ENCODE data around the gene FBXL17. TPM values are rescaled to one million over a fixed set of nuclear protein-coding genes. Genes with fewer than 3 reads are reported as not detected.

The FBXL17 gene
- total RNA-seq, 1 experiment from 2014 or later: 5.3 TPM

DNA sequence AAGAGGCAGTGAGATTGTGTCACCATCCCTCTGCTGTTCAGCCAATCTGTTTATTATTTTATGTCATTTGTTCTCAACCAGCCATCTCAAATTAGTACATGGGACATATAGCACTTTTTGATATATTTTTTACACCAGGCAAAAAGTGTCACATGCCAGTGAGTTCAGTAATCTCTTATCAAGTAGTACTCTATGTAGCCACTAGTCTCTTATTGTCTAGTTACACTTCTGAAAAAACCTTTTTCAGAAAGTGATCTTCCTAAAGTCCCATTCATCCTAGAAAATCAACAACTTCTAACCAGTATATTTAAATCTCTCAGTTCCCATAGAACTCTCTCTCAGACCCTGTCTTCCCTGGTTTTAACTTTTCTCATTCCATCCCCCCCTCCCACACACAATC, 321.6 kb downstream of the FBXL17 start:
- Histone ChIP-seq H3K56ac (ENCODE audit: insufficient read length, low read depth, low read length) (no peak overlapping the region), H3K14ac (ENCODE audit: insufficient read depth, low read length) (no peak overlapping the region), H4K20me1 (ENCODE audit: control insufficient read depth, insufficient read depth, insufficient read length) (no peaks in the 10 kb centered on the region), H3K4me1 (ENCODE audit: insufficient read depth, low read length) (no peaks in the 10 kb centered on the region; the same call in 1 of the 2 replicates), H4K5ac (ENCODE audit: insufficient read length, low read depth, low read length) (no peak overlapping the region), H2BK15ac (ENCODE audit: low read depth, low read length) (no peak overlapping the region), H2BK5ac (ENCODE audit: insufficient read length, low read length) (no peak overlapping the region), H3K27me3 (ENCODE audit: insufficient read depth, low read length) (no peaks in the 10 kb centered on the region), H3T11ph (ENCODE audit: low read length) (no peak overlapping the region), H4K8ac (replicated peaks; ENCODE audit: insufficient read length, low read depth, low read length) (no peak overlapping the region), H2AK5ac (ENCODE audit: insufficient read length, low read length) (no peak overlapping the region), H3K4ac (ENCODE audit: low read depth, low read length) (no peak overlapping the region), H2AFZ (ENCODE audit: low read length) (no peak overlapping the region), H3K18ac (ENCODE audit: insufficient read length, low read depth, low read length) (no peak overlapping the region), H3K79me1 (ENCODE audit: insufficient read depth, low read depth, low read length, poor library complexity, severe bottlenecking) (no peaks in the 10 kb centered on the region), H3K4me2 (ENCODE audit: insufficient read depth, insufficient read length, low read length) (no peak overlapping the region), H3K27ac (ENCODE audit: insufficient read length, low read depth, low read length) (no peak overlapping the region), H3K23ac (ENCODE audit: insufficient read length, low read depth, low read length) (no peak overlapping the region), H2BK12ac (ENCODE audit: insufficient read length, low read depth, low read length) (no peak overlapping the region), H3K9ac (ENCODE audit: extremely low read depth, insufficient read length, low read length) (peak overlapping the region; percentile 14), H2BK120ac (ENCODE audit: low read depth, low read length, poor library complexity, severe bottlenecking) (no peak overlapping the region), H3K9me3 (ENCODE audit: control insufficient read depth, low read depth, low read length) (no peaks in the 10 kb centered on the region), H3K79me2 (ENCODE audit: insufficient read depth, low read length) (no peaks in the 10 kb centered on the region), H2BK20ac (ENCODE audit: low read depth, low read length, poor library complexity, severe bottlenecking) (no peak overlapping the region), H4K91ac (ENCODE audit: insufficient read length, low read depth, low read length) (no peak overlapping the region), H3K23me2 (ENCODE audit: insufficient read length, low read depth, low read length, poor library complexity, severe bottlenecking) (no peaks in the 10 kb centered on the region)
- peaks cover 7 to 13% of the 10 kb centered on the region in 2 experiments for H3K4me1 Mint-ChIP-seq
- DNase-seq: no peak
- no peaks in the 10 kb centered on the region for H3K9me3 Mint-ChIP-seq
- no peaks in the 10 kb centered on the region for H3K36me3 Mint-ChIP-seq (ENCODE audit: insufficient read depth in 1 of 3, low read depth in 3 of 3)
- TF ChIP-seq, protein P1, sequence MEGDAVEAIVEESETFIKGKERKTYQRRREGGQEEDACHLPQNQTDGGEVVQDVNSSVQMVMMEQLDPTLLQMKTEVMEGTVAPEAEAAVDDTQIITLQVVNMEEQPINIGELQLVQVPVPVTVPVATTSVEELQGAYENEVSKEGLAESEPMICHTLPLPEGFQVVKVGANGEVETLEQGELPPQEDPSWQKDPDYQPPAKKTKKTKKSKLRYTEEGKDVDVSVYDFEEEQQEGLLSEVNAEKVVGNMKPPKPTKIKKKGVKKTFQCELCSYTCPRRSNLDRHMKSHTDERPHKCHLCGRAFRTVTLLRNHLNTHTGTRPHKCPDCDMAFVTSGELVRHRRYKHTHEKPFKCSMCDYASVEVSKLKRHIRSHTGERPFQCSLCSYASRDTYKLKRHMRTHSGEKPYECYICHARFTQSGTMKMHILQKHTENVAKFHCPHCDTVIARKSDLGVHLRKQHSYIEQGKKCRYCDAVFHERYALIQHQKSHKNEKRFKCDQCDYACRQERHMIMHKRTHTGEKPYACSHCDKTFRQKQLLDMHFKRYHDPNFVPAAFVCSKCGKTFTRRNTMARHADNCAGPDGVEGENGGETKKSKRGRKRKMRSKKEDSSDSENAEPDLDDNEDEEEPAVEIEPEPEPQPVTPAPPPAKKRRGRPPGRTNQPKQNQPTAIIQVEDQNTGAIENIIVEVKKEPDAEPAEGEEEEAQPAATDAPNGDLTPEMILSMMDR (conservative IDR thresholded peaks at IDR 0.05): 0 out of 3 replicates have a peak, but pooled peaks have one; percentile 24
- peaks cover 1% of the 10 kb centered on the region; the same call in 1 of the 2 replicates for H3K27me3 Mint-ChIP-seq (ENCODE audit: low read depth)
- H3K4me3 Mint-ChIP-seq: no peak overlapping the region
- no peak overlapping the region for H3K27ac Mint-ChIP-seq
